Peyer's patch (tissue), 4 donors: ENCODE measurements around the gene CATSPER3. TPM values are rescaled to one million over a fixed set of nuclear protein-coding genes. Genes with fewer than 3 reads are reported as not detected.

Experiments
- DNase-seq, 3 donors: peaks; one replicate each; pipeline ENCODE4 v3.0.0-alpha.2; 2017 to 2019
- H3K27ac ChIP-seq, 4 donors: fragments of 200-600 bp; sonication (generic); one replicate each; pipeline ENCODE4 v1.5.1; 2016 to 2019
- H3K27me3 ChIP-seq, 2 donors: fragments of 200-600 bp; sonication (generic); one replicate each; pipeline ENCODE4 v1.5.1; 2019
- H3K36me3 ChIP-seq, 3 donors: fragments of 200-600 bp; sonication (generic); one replicate each; pipeline ENCODE4 v1.5.1; 2016 to 2019
- H3K4me1 ChIP-seq, 4 donors: fragments of 200-600 bp; sonication (generic); one replicate each; pipeline ENCODE4 v1.5.1; 2016 to 2019
- H3K4me3 ChIP-seq, 4 donors: fragments of 200-600 bp; sonication (generic); 1 replicate in 3 of 4; 2 replicates in 1 of 4; pipeline ENCODE4 v1.5.1; 2016 to 2019; ENCODE audit warnings: mild to moderate bottlenecking in 1 of 4
- H3K9me3 ChIP-seq, 4 donors: fragments of 200-600 bp; sonication (generic); one replicate each; pipeline ENCODE4 v1.5.1; 2016 to 2019; ENCODE audit warnings: mild to moderate bottlenecking in 1 of 4
- CTCF ChIP-seq, 6 experiments: fragments of 450-650 bp in 4 of 6; fragments of 200-600 bp in 2 of 6; sonication (generic) in 1 of 6; IDR thresholded peaks; one replicate each; pipeline ENCODE4 v1.5.1; 2017 to 2019; ENCODE audit warnings: antibody characterized with exemption in 6 of 6, mild to moderate bottlenecking in 3 of 6, moderate library complexity in 1 of 6
- POLR2A ChIP-seq, 2 donors: fragments of 450-650 bp; IDR thresholded peaks; one replicate each; pipeline ENCODE4 v1.5.1; 2017; ENCODE audit warnings: antibody characterized with exemption in 2 of 2, mild to moderate bottlenecking in 2 of 2, moderate library complexity in 2 of 2
- total RNA-seq, 4 donors: library from RNA; depleted of rRNA; stranded (reverse); fragments of >200 nt; gene quantifications; one replicate each; pipeline ENCODE4 v1.1.0, GENCODE V29; 2016

Gene CATSPER3
- total RNA-seq, 4 donors from 2014 or later = 1.1 to 2.5 (median 2.4) TPM; not detected in 1

DNA sequence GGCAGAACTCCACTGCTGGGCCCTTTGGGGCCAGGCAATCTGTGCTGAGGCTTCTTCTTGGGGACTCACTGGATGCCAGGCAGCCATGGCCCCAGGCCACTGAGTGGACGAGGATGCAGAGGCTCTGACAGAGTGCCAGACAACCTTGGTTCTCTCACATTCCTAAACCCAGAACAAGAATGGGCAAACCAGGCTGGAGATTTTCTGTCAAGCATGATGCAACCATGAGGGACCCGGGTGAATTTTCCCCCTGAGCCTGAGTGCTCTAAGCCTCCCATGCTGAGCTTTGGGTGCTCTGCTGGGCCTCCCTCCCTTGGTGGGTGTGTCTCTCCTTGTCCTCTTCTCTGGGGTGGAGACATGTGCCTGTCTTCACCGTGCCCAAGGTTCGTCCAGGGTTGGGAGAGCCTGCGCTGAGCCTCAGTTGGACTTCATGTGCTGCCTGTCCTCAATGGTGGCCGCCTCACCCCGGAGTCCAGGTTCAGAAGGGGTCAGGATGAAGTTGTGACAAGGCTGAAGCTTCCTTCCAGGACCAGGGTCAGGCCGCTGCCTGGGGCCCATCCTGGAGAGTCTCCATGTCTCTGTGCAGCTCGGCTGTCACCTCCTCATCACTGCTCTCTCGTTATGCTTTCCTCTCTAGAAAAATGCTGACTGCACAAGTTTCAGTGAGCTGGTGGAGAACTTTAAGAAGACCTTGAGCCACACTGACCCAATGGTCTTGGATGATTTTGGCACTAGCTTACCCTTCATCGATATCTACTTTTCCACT, 42.2 kb downstream of the CATSPER3 start:
- Histone ChIP-seq H3K9me3 (no peaks in the 10 kb centered on the region), H3K4me1 (no peaks in the 10 kb centered on the region), H3K36me3 (no peaks in the 10 kb centered on the region), H3K27me3 (no peaks in the 10 kb centered on the region), H3K4me3 (no peak overlapping the region), H3K27ac (no peak overlapping the region)
- TF ChIP-seq POLR2A (IDR thresholded peaks at IDR 0.05) (no peak), CTCF (IDR thresholded peaks at IDR 0.05) (no peak)
- DNase-seq = no peak

- TF ChIP-seq POLR2A (IDR thresholded peaks at IDR 0.05) (no peak), CTCF (IDR thresholded peaks at IDR 0.05) (peak in 2 of 6 experiments; percentile 9 to 12)
- H3K27ac ChIP-seq = no peak overlapping the region
- no peaks in the 10 kb centered on the region for H3K9me3 ChIP-seq
- no peaks in the 10 kb centered on the region for H3K4me1 ChIP-seq
- H3K27me3 ChIP-seq = no peaks in the 10 kb centered on the region
- no peaks in the 10 kb centered on the region for H3K36me3 ChIP-seq
- no peak overlapping the region for H3K4me3 ChIP-seq
- DNase-seq = peak in 1 of 3 donors; percentile 15
Observed at GRCh38 chr5:135010502-135011354, 43.0 kb downstream of the CATSPER3 start.

GRCh38 chr5:135011355-135012032, 43.8 kb downstream of the CATSPER3 start:
- DNase-seq = peak in 1 of 3 donors; percentile 19
- no peaks in the 10 kb centered on the region for H3K27me3 ChIP-seq
- H3K4me3 ChIP-seq = no peak overlapping the region
- no peak overlapping the region for H3K27ac ChIP-seq
- peak in 1 of 6 experiments; percentile 2 for TF ChIP-seq CTCF (IDR thresholded peaks at IDR 0.05)
- TF ChIP-seq POLR2A (IDR thresholded peaks at IDR 0.05) = no peak
- H3K36me3 ChIP-seq = no peaks in the 10 kb centered on the region
- no peaks in the 10 kb centered on the region for H3K4me1 ChIP-seq
- H3K9me3 ChIP-seq = no peaks in the 10 kb centered on the region

GRCh38 chr5:135012033-135012588, 44.4 kb downstream of the CATSPER3 start:
- Histone ChIP-seq H3K27ac (no peak overlapping the region), H3K4me3 (no peak overlapping the region), H3K36me3 (no peaks in the 10 kb centered on the region), H3K27me3 (no peaks in the 10 kb centered on the region), H3K9me3 (no peaks in the 10 kb centered on the region), H3K4me1 (no peaks in the 10 kb centered on the region)
- DNase-seq = peak in 1 of 3 donors; percentile 17
- TF ChIP-seq POLR2A (IDR thresholded peaks at IDR 0.05) (no peak), CTCF (IDR thresholded peaks at IDR 0.05) (no peak)

- Histone ChIP-seq H3K27ac (no peak overlapping the region), H3K36me3 (no peaks in the 10 kb centered on the region), H3K9me3 (no peaks in the 10 kb centered on the region), H3K4me3 (no peak overlapping the region), H3K4me1 (no peaks in the 10 kb centered on the region), H3K27me3 (no peaks in the 10 kb centered on the region)
- TF ChIP-seq CTCF (IDR thresholded peaks at IDR 0.05) = no peak
- no peak for TF ChIP-seq POLR2A (IDR thresholded peaks at IDR 0.05)
- peak in 1 of 3 donors; percentile 36 for DNase-seq
Observed at GRCh38 chr5:135012951-135013391, 45.3 kb downstream of the CATSPER3 start.
